NOMO-1 (cell line): ENCODE data around the gene METTL25B.

Source experiments
- DNase-seq, 2 experiments: peaks; one replicate each; lab custom pipeline; 2025; ENCODE audit not compliant: unreplicated experiment in 2 of 2; lab: John Stamatoyannopoulos, UW

Gene METTL25B

DNA sequence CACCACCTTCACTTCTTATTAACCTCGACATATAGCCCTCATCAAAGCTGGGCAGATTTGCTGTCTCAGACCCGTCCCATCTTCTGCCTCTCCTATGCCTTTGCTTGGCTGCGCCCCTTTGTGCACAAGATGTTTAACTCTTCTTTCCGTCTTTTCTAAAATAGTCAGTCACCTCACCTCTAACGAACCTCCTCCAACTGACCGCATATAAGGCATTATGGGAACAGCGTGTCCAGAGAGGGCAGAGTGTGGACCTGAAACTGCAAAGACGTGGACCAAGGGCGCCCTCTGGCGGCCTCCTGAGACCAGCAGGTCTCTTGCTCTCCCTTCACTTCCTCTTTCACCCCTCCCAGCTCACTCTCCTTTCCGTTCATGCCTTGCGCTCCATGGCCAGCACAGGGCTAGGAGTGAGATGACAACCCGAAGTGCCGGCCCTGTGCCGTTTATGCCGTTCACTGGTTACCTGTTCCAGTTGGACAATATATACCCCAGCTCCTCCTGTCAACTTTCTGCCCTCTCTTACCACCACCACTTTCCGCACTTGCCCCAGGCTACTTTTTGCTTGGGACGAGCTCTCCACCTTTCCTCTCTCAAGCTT lies 2.5 kb upstream of the METTL25B start:
- DNase-seq, result peak; percentile 82 to 93

- DNase-seq, result peak; percentile 32 to 76
Observed at GRCh38 chr1:156726549-156727226, 1.6 kb upstream of the METTL25B start.

DNA sequence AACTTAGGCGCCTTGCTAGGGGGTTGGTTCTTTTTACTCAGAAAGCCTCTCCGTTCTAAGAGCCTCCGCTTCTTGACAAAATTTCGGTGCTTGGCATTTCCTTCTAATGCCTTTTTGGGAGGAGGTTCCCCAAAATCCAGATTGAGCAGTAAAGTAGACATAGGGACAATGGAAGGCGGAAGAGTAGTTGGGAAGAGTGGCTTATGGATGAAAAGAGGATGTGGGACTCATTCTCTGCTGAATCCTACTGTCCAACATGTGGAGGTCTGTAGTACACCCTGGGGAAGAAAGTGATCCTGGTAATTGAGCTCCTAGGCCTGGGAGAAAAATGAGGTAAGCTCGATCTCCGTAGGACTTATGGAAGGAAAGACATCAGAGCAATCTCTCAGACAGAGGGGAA lies 777 bp upstream of the METTL25B start:
- peak in 1 of 2 experiments; percentile 6 for DNase-seq

- peak; percentile 97 for DNase-seq
Observed at GRCh38 chr1:156728599-156729462, 562 bp downstream of the METTL25B start, which contains the start of gene ISG20L2. Gene ISG20L2 (minus strand): TSS chr1:156728766. CDS start chr1:156727652, 1,114 bp downstream.

GRCh38 chr1:156733989-156734584 lies 5.8 kb downstream of the METTL25B start:
- DNase-seq, result no peak

GRCh38 chr1:156738407-156738806 lies 10.1 kb downstream of the METTL25B start:
- DNase-seq, result no peak

GRCh38 chr1:156738916-156739315 lies 10.6 kb downstream of the METTL25B start:
- DNase-seq, result no peak

GRCh38 chr1:156740237-156740740 lies 12.0 kb downstream of the METTL25B start:
- peak in 1 of 2 experiments; percentile 13 for DNase-seq

- peak; percentile 99 for DNase-seq
Observed at GRCh38 chr1:156740741-156741480, 12.6 kb downstream of the METTL25B start, which contains the start of gene MRPL24. Gene MRPL24 (minus strand): TSS chr1:156741088. CDS start chr1:156738704, 2,384 bp downstream.

DNA sequence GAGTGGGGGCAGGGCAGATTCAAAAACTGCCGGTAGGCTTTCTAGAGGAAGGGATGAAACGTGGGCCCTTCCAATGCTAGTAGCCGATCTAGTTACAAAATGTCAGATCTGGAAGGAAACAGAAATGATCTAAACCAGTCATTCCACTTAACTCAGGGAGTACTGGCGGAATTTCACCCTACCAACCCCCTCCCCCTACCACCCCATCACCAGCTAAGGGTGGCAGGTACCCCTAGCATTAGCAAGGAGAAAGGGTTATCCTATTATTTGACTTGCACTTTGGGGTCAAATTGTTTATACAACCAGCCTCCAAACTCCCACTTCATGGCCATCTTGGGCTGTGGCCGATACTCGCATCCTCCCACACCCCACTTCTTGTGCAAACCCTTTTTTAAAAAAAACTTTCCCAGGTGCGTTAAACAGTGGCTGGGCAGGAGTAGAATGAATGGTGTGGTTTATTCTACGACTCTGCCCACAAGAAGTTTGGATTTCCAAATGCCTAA lies 13.3 kb downstream of the METTL25B start:
- DNase-seq, result no peak

DNA sequence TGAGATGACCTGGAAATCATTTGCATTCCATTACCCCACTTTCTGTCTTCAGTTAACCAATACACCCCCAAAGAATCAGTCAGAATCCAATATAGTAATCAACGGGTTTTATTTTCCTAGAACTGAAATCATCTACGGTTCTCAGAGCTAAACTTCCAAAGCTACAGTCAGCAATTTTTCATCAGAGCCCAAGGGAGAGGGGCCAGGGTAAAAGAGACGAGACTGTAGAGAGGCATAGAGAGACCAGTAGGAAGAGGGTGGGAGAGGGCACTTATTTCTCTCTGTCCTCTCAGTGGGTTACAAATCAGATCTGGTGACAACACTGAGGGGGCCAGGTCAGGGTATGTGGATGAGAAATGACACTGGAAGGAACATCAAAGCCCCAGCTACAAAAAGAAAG lies 13.7 kb downstream of the METTL25B start:
- no peak for DNase-seq

- no peak for DNase-seq
Observed at GRCh38 chr1:156742801-156743200, 14.5 kb downstream of the METTL25B start.

DNA sequence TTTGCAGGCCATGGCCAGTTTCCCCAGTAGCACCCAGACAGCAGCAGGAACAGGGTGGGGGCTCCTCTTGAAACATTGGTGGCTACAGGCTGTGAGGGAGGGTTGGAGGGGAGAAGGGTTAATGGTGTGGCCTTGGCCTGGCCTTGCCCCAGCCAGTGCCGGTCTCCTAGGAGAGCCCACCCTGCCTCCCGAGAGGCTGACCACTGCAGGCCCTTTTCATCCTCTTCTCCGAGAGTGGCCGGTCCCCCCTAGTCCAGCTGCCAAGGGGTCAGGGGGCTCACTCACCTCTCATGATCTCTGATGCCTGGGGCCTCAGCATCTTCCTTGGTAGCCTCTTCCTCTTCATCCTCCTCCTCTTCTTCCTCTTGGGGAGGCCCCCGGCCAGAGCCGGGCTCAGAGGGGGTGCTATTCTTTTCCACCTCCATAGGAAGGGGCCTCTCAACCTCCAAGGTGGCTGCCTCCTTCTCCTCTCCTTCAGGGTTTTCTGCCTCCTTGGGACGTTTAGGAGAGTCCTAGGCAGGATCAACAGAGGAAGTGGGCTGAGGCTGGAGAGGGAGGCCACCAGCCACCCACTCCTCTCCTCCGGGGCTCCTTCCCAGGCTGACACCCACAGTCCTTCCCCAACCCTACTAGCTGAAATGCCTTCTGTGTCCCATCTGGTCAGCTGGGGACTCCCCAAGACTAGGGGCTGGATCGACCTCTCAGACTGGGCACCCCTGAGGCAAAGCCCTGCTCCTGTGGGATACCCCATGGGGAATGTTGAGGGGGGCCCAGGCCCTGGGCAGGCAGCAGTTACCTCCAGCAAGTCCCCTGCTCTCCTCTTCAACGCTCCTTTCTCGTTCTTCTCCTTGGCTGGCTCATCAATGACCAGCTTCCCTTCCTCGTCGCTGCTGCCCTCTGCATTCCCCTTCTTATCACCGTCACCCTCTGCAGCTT lies 15.4 kb downstream of the METTL25B start:
- DNase-seq, result no peak

GRCh38 chr1:156744344-156744743 lies 16.1 kb downstream of the METTL25B start:
- no peak for DNase-seq

DNA sequence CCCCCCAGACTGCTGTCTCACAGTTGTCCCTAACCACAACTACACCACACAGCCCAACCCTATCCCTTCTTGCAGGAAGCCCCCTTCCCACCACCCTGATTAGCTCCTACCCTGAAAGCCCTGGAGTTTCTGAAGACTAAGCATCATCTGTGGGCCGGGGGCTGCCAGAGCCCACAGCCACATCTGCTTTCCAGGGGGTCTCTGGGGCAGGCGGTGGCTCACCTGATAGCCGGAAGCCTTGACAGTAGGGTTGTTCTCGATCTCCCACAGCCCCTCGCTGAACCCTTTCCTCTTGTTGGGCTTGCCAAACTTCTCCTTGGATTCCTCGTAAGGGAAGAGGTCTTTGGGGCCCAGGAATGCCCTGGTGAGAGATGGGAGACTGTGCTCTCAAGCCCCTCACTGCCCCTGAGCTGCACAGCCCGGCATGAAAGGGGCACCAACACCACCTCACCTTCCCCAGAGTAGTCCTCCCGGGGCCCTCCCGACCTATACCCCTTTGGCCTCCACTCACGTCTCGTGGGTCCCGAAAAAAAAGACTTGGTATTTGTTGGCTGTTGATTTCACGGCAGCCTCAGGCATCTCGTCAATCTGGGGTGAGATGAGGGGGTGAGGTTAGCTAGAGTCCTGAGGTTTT lies 16.6 kb downstream of the METTL25B start:
- no peak for DNase-seq

GRCh38 chr1:156745881-156746280 lies 17.6 kb downstream of the METTL25B start:
- no peak for DNase-seq

DNA sequence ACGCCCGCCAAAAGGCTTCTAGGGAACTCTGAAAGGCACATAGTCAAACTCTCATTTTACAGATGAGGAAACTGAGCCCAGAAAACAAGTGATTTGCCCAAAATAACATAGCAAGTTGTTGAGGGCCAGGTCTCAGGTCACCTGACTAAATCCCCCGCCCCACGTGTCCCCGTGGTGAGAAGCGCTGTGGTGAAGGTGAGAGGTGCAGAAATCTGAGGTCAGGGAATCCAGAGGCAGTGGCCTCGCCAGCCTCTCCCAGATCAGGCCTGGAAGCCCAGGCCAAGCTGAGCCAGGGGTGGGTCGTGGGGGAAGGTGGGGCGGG lies 18.1 kb downstream of the METTL25B start:
- no peak for DNase-seq
